C4-2B (cell line): ENCODE measurements around the gene CCDC18.

Source experiments
- CTCF ChIP-seq: fragments of 450-650 bp; conservative IDR thresholded peaks from 2 replicates; pipeline ENCODE4 v1.5.1; 2017; ENCODE audit warnings: mild to moderate bottlenecking
- ZFX ChIP-seq: fragments of 450-650 bp; IDR thresholded peaks from 2 replicates; pipeline ENCODE4 v1.6.1; 2017

GRCh38 chr1:93196591-93196990 is 16.1 kb downstream of the CCDC18 start:
- TF ChIP-seq CTCF (no peak), ZFX (no peak)
